DMS 273 (cell line): ENCODE results near the gene WDR59.

Source experiments
- DNase-seq: peaks from one replicate; lab custom pipeline; 2025; ENCODE audit not compliant: unreplicated experiment; lab: John Stamatoyannopoulos, UW

WDR59 gene

GRCh38 chr16:74987027-74987681 lies 2.2 kb upstream of the WDR59 start:
- no peak for DNase-seq

- no peak for DNase-seq
Observed at GRCh38 chr16:74984194-74984528, 762 bp downstream of the WDR59 start.

GRCh38 chr16:74982256-74982655 lies 2.7 kb downstream of the WDR59 start:
- DNase-seq: no peak

GRCh38 chr16:74975591-74975990 lies 9.3 kb downstream of the WDR59 start:
- DNase-seq: no peak

GRCh38 chr16:74973304-74973703 lies 11.6 kb downstream of the WDR59 start:
- DNase-seq: no peak

GRCh38 chr16:74954763-74955162 lies 30.2 kb downstream of the WDR59 start:
- no peak for DNase-seq

- DNase-seq: no peak
Observed at GRCh38 chr16:74951681-74952080, 33.2 kb downstream of the WDR59 start.

GRCh38 chr16:74951206-74951605 lies 33.7 kb downstream of the WDR59 start:
- no peak for DNase-seq

GRCh38 chr16:74950511-74950910 lies 34.4 kb downstream of the WDR59 start:
- no peak for DNase-seq

- no peak for DNase-seq
Observed at GRCh38 chr16:74949309-74949708, 35.6 kb downstream of the WDR59 start.

- no peak for DNase-seq
Observed at GRCh38 chr16:74944466-74944865, 40.5 kb downstream of the WDR59 start.

GRCh38 chr16:74942977-74943918 lies 41.7 kb downstream of the WDR59 start:
- DNase-seq: no peak

GRCh38 chr16:74942566-74942965 lies 42.4 kb downstream of the WDR59 start:
- DNase-seq: no peak

- no peak for DNase-seq
Observed at GRCh38 chr16:74939688-74940087, 45.2 kb downstream of the WDR59 start.

GRCh38 chr16:74936902-74937560 lies 47.9 kb downstream of the WDR59 start:
- no peak for DNase-seq

- DNase-seq: no peak
Observed at GRCh38 chr16:74931445-74931844, 53.5 kb downstream of the WDR59 start.

GRCh38 chr16:74929636-74930035 lies 55.3 kb downstream of the WDR59 start:
- no peak for DNase-seq

- DNase-seq: no peak
Observed at GRCh38 chr16:74926805-74927204, 58.1 kb downstream of the WDR59 start.

- no peak for DNase-seq
Observed at GRCh38 chr16:74923766-74924460, 61.0 kb downstream of the WDR59 start.

- no peak for DNase-seq
Observed at GRCh38 chr16:74922150-74923138, 62.5 kb downstream of the WDR59 start.
